Natural killer cell treated with Interleukin-12 subunit alpha and Interleukin-12 subunit beta and Interleukin-15 and Interleukin-18, amount 100 ng/mL, for 72 hours (primary cell): ENCODE data around the gene RGPD3. TPM values are rescaled to one million over a fixed set of nuclear protein-coding genes. Genes with fewer than 3 reads are reported as not detected.
"Not testable (repeated sequence)": the region's sequence is repeated elsewhere in the genome, so short reads cannot be mapped to it uniquely, and the experiment has no call there.

Source experiments
- ATAC-seq, 2 donors: fragments of 150-1000 bp; cut with Tn5 transposase in 1 of 2; sonication (Bioruptor Pico), chemical (Tn5 transposase) in 1 of 2; 2 replicates each; pipeline ENCODE4 v1.10.0; 2021
- DNase-seq: peaks from one replicate; pipeline ENCODE4 v3.0.0; 2022; ENCODE audit warnings: low spot score
- H3K27ac Mint-ChIP-seq, 2 donors: 1 replicate in 1 of 2; 2 replicates in 1 of 2; pipeline ENCODE4 v1.8.0; 2022; ENCODE audit warnings: mixed read lengths in 2 of 2, mild to moderate bottlenecking in 1 of 2, moderate library complexity in 1 of 2
- H3K27me3 Mint-ChIP-seq, 2 donors: 1 replicate in 1 of 2; 2 replicates in 1 of 2; pipeline ENCODE4 v1.8.0; 2022; ENCODE audit warnings: mixed read lengths in 2 of 2
- H3K36me3 Mint-ChIP-seq: one replicate; pipeline ENCODE4 v1.8.0; 2022; ENCODE audit warnings: mixed read lengths
- H3K4me1 Mint-ChIP-seq, 2 donors: 1 replicate in 1 of 2; 2 replicates in 1 of 2; pipeline ENCODE4 v1.8.0; 2022; ENCODE audit warnings: low read depth in 2 of 2, mixed read lengths in 2 of 2, mild to moderate bottlenecking in 1 of 2
- H3K4me3 Mint-ChIP-seq: one replicate; pipeline ENCODE4 v1.8.0; 2022; ENCODE audit warnings: mixed read lengths
- H3K9me3 Mint-ChIP-seq: 2 replicates; pipeline ENCODE4 v1.8.0; 2022; ENCODE audit warnings: mixed read lengths
- total RNA-seq, 2 donors: library from RNA; stranded (reverse); gene quantifications; one replicate each; pipeline ENCODE4 v1.2.3, GENCODE V29; 2022

The RGPD3 gene
- under 1 TPM in 1 of 2 donors, not detected in 1; 0.92 TPM for total RNA-seq

GRCh38 chr2:106468107-106468506 is at the start of gene RGPD3:
RGPD3 (minus strand) TSS chr2:106468413; CDS start chr2:106468288, 125 bp downstream.
- H3K36me3 Mint-ChIP-seq, H3K9me3 Mint-ChIP-seq, H3K27ac Mint-ChIP-seq, H3K4me3 Mint-ChIP-seq, H3K27me3 Mint-ChIP-seq, H3K4me1 Mint-ChIP-seq, DNase-seq, ATAC-seq: not testable (repeated sequence)

- DNase-seq (no peak), ATAC-seq (no peak)
- Mint-ChIP-seq H3K36me3 (no peaks in the 10 kb centered on the region), H3K4me1 (no peaks in the 10 kb centered on the region), H3K27ac (no peak overlapping the region), H3K9me3 (no peaks in the 10 kb centered on the region), H3K4me3 (no peak overlapping the region), H3K27me3 (peaks cover 4 to 8% of the 10 kb centered on the region in 2 donors)
These were observed 49.1 kb upstream of the RGPD3 start for GRCh38 chr2:106517329-106517728.

GRCh38 chr2:106516864-106517263 is 48.7 kb upstream of the RGPD3 start:
- H3K27ac Mint-ChIP-seq, result no peak overlapping the region

GRCh38 chr2:106516436-106516835 is 48.2 kb upstream of the RGPD3 start:
- ATAC-seq (no peak), DNase-seq (no peak)
- no peak overlapping the region for H3K27ac Mint-ChIP-seq
- no peaks in the 10 kb centered on the region for H3K36me3 Mint-ChIP-seq
- H3K4me3 Mint-ChIP-seq, result no peak overlapping the region
- H3K4me1 Mint-ChIP-seq, result no peaks in the 10 kb centered on the region
- no peaks in the 10 kb centered on the region for H3K9me3 Mint-ChIP-seq
- peaks cover 4 to 8% of the 10 kb centered on the region in 2 donors for H3K27me3 Mint-ChIP-seq

More at GRCh38 chr2:106516864-106517263, 48.7 kb upstream of the RGPD3 start:
- H3K36me3 Mint-ChIP-seq, result no peaks in the 10 kb centered on the region
- ATAC-seq (no peak), DNase-seq (no peak)
- peaks cover 4 to 8% of the 10 kb centered on the region in 2 donors for H3K27me3 Mint-ChIP-seq
- no peak overlapping the region for H3K4me3 Mint-ChIP-seq
- H3K9me3 Mint-ChIP-seq, result no peaks in the 10 kb centered on the region
- H3K4me1 Mint-ChIP-seq, result no peaks in the 10 kb centered on the region

- not testable (repeated sequence) for DNase-seq, H3K36me3 Mint-ChIP-seq, ATAC-seq, H3K9me3 Mint-ChIP-seq, H3K4me1 Mint-ChIP-seq, H3K27me3 Mint-ChIP-seq, H3K4me3 Mint-ChIP-seq, H3K27ac Mint-ChIP-seq
These were observed 46.6 kb upstream of the RGPD3 start for GRCh38 chr2:106514827-106515226.

GRCh38 chr2:106513391-106513790 is 45.2 kb upstream of the RGPD3 start:
- not testable (repeated sequence) for H3K36me3 Mint-ChIP-seq, H3K27me3 Mint-ChIP-seq, H3K4me1 Mint-ChIP-seq, H3K27ac Mint-ChIP-seq, H3K4me3 Mint-ChIP-seq, H3K9me3 Mint-ChIP-seq, DNase-seq
- ATAC-seq, result peak in 1 of 2 donors; percentile 22

GRCh38 chr2:106511934-106512333 is 43.7 kb upstream of the RGPD3 start:
- not testable (repeated sequence) for ATAC-seq

GRCh38 chr2:106511476-106511901 is 43.3 kb upstream of the RGPD3 start:
- H3K4me3 Mint-ChIP-seq, DNase-seq, H3K9me3 Mint-ChIP-seq, H3K27ac Mint-ChIP-seq, H3K36me3 Mint-ChIP-seq, H3K4me1 Mint-ChIP-seq, H3K27me3 Mint-ChIP-seq, ATAC-seq: not testable (repeated sequence)

More at GRCh38 chr2:106511934-106512333, 43.7 kb upstream of the RGPD3 start:
- H3K27me3 Mint-ChIP-seq, DNase-seq, H3K9me3 Mint-ChIP-seq, H3K36me3 Mint-ChIP-seq, H3K4me1 Mint-ChIP-seq, H3K27ac Mint-ChIP-seq: not testable (repeated sequence)
- peak overlapping the region; percentile 25 for H3K4me3 Mint-ChIP-seq

GRCh38 chr2:106510791-106511190 is 42.6 kb upstream of the RGPD3 start:
- DNase-seq, H3K36me3 Mint-ChIP-seq, H3K9me3 Mint-ChIP-seq, H3K4me3 Mint-ChIP-seq, H3K4me1 Mint-ChIP-seq, H3K27ac Mint-ChIP-seq, H3K27me3 Mint-ChIP-seq, ATAC-seq: not testable (repeated sequence)

GRCh38 chr2:106509374-106509770 is 41.2 kb upstream of the RGPD3 start:
- H3K4me1 Mint-ChIP-seq, DNase-seq, H3K27me3 Mint-ChIP-seq, ATAC-seq, H3K27ac Mint-ChIP-seq, H3K9me3 Mint-ChIP-seq, H3K36me3 Mint-ChIP-seq, H3K4me3 Mint-ChIP-seq: not testable (repeated sequence)

GRCh38 chr2:106508660-106509373 is 40.6 kb upstream of the RGPD3 start:
- not testable (repeated sequence) for DNase-seq, H3K27ac Mint-ChIP-seq, H3K27me3 Mint-ChIP-seq, H3K9me3 Mint-ChIP-seq, H3K36me3 Mint-ChIP-seq, H3K4me1 Mint-ChIP-seq, ATAC-seq, H3K4me3 Mint-ChIP-seq

GRCh38 chr2:106506002-106506687 is 37.9 kb upstream of the RGPD3 start:
- H3K9me3 Mint-ChIP-seq, H3K4me1 Mint-ChIP-seq, H3K36me3 Mint-ChIP-seq, DNase-seq, H3K4me3 Mint-ChIP-seq, H3K27me3 Mint-ChIP-seq, H3K27ac Mint-ChIP-seq, ATAC-seq: not testable (repeated sequence)

GRCh38 chr2:106504787-106505186 is 36.6 kb upstream of the RGPD3 start:
- peak in 1 of 2 donors; percentile 50 for ATAC-seq

GRCh38 chr2:106504192-106504591 is 36.0 kb upstream of the RGPD3 start:
- H3K27me3 Mint-ChIP-seq, H3K4me3 Mint-ChIP-seq, H3K4me1 Mint-ChIP-seq, DNase-seq, H3K9me3 Mint-ChIP-seq, H3K36me3 Mint-ChIP-seq, H3K27ac Mint-ChIP-seq: not testable (repeated sequence)
- ATAC-seq, result peak in 1 of 2 donors; percentile 28

More at GRCh38 chr2:106504787-106505186, 36.6 kb upstream of the RGPD3 start:
- not testable (repeated sequence) for H3K4me3 Mint-ChIP-seq, H3K4me1 Mint-ChIP-seq, H3K27me3 Mint-ChIP-seq, H3K36me3 Mint-ChIP-seq, H3K9me3 Mint-ChIP-seq, DNase-seq, H3K27ac Mint-ChIP-seq
